NCI-H1417 treated with DMSO at 0.1 percent for 48 hours (cell line): ENCODE data around the gene RALGPS2.

ENCODE experiments used
- DNase-seq: peaks from one replicate; lab custom pipeline; 2025; lab: John Stamatoyannopoulos, UW

Gene RALGPS2

GRCh38 chr1:178724728-178725465, at the start of gene RALGPS2:
Gene RALGPS2 (plus strand): TSS chr1:178725244. CDS start chr1:178776765, 51,521 bp downstream.
- DNase-seq: no peak

- no peak for DNase-seq
Measured at GRCh38 chr1:178679237-178679636, 45.8 kb upstream of the RALGPS2 start.

GRCh38 chr1:178682429-178682828, 42.6 kb upstream of the RALGPS2 start:
- DNase-seq: no peak

GRCh38 chr1:178682886-178683285, 42.2 kb upstream of the RALGPS2 start:
- DNase-seq: no peak

- DNase-seq: no peak
Measured at GRCh38 chr1:178683291-178683690, 41.8 kb upstream of the RALGPS2 start.

GRCh38 chr1:178684111-178684510, 40.9 kb upstream of the RALGPS2 start:
- DNase-seq: no peak

- no peak for DNase-seq
Measured at GRCh38 chr1:178684542-178685000, 40.5 kb upstream of the RALGPS2 start.

GRCh38 chr1:178686407-178686806, 38.6 kb upstream of the RALGPS2 start:
- no peak for DNase-seq

GRCh38 chr1:178688244-178688643, 36.8 kb upstream of the RALGPS2 start:
- no peak for DNase-seq

- DNase-seq: no peak
Measured at GRCh38 chr1:178689769-178690168, 35.3 kb upstream of the RALGPS2 start.

- DNase-seq: no peak
Measured at GRCh38 chr1:178690496-178690895, 34.5 kb upstream of the RALGPS2 start.

GRCh38 chr1:178692564-178693327, 32.3 kb upstream of the RALGPS2 start:
- no peak for DNase-seq

- no peak for DNase-seq
Measured at GRCh38 chr1:178693366-178693765, 31.7 kb upstream of the RALGPS2 start.

- no peak for DNase-seq
Measured at GRCh38 chr1:178694923-178695525, 30.0 kb upstream of the RALGPS2 start.

GRCh38 chr1:178702146-178702545, 22.9 kb upstream of the RALGPS2 start:
- no peak for DNase-seq

GRCh38 chr1:178704833-178705232, 20.2 kb upstream of the RALGPS2 start:
- no peak for DNase-seq

- no peak for DNase-seq
Measured at GRCh38 chr1:178706432-178706831, 18.6 kb upstream of the RALGPS2 start.

- no peak for DNase-seq
Measured at GRCh38 chr1:178713259-178713658, 11.8 kb upstream of the RALGPS2 start.

- DNase-seq: no peak
Measured at GRCh38 chr1:178714453-178714852, 10.6 kb upstream of the RALGPS2 start.

GRCh38 chr1:178716111-178716510, 8.9 kb upstream of the RALGPS2 start:
- no peak for DNase-seq

- DNase-seq: no peak
Measured at GRCh38 chr1:178718520-178718919, 6.5 kb upstream of the RALGPS2 start.

GRCh38 chr1:178723546-178723945, 1.5 kb upstream of the RALGPS2 start:
- no peak for DNase-seq

GRCh38 chr1:178724376-178724727, 692 bp upstream of the RALGPS2 start:
- no peak for DNase-seq
